Mesothelial cell of epicardium (in vitro differentiated cells): ENCODE measurements around the gene SDK1. TPM values are rescaled to one million over a fixed set of nuclear protein-coding genes. Genes with fewer than 3 reads are reported as not detected.

ENCODE experiments used
- DNase-seq, 2 experiments: peaks; one replicate each; pipeline ENCODE4 v3.0.0; 2021; ENCODE audit warnings: low spot score in 2 of 2; ENCODE audit not compliant: unreplicated experiment in 2 of 2
- H3K27ac Mint-ChIP-seq: 2 replicates; pipeline ENCODE4 v1.8.0; 2021; ENCODE audit warnings: mixed read lengths
- H3K27me3 Mint-ChIP-seq: 2 replicates; pipeline ENCODE4 v1.8.0; 2021; ENCODE audit warnings: low read depth, mixed read lengths
- H3K36me3 Mint-ChIP-seq: 2 replicates; pipeline ENCODE4 v1.8.0; 2021; ENCODE audit warnings: mixed read lengths
- H3K4me1 Mint-ChIP-seq: 2 replicates; pipeline ENCODE4 v1.8.0; 2021; ENCODE audit warnings: mixed read lengths
- H3K4me3 Mint-ChIP-seq: 2 replicates; pipeline ENCODE4 v1.8.0; 2021; ENCODE audit warnings: mild to moderate bottlenecking, moderate library complexity, mixed read lengths
- H3K9me3 Mint-ChIP-seq: 2 replicates; pipeline ENCODE4 v1.8.0; 2021; ENCODE audit warnings: mixed read lengths
- total RNA-seq: library from RNA; stranded (reverse); gene quantifications from 3 replicates; pipeline ENCODE4 v1.2.1, GENCODE V29; 2021
- TF ChIP-seq, protein P1 (sequence below): fragments of 200-600 bp; sonication (generic); IDR thresholded peaks from one replicate; pipeline ENCODE4 v1.5.0; 2021; ENCODE audit warnings: antibody characterized with exemption; ENCODE audit not compliant: unreplicated experiment

The SDK1 gene
- total RNA-seq, 1 donor from 2014 or later: 12.8 TPM

DNA sequence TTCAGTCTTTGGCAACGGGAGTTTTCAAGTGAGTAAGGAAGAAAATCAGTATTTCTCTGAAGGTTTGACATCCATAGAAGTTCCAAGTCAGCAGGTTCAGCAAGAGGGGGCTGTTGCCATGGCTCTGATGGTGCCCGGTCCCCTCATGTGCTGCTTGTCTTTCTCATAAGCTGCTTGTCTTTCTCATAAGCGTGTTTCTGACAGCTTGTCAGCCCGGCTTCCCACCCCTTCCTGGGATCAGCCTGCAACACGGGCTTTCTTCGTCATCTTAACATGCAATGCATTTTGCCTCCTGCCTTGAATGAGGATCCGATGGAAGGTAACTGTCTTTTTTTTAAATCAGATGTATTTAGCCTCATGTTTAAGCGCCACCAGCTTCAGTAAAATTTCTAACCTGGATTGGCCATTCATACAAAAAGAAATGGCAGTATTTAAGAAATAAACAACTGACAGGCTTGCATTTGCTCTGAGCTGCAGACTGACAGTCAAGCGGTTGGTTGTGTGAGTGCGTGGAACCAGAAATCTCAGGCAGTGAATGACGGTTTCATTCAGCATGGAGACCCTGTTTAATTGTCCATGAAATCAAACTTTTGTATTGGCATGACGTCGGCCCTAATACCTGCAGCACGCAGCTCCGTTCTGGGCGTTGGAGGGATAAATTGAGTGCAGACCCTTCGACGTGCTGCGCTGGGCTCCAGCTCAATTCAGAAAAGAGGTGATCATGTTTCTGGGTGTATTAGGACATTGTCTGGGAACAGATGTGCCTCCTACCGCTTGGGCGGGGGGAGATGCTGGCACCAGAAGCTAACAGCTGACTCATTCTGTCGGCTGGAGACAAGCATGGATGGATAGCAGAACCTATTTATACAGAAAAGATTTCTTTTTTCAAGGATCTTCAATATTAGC, 926.3 kb downstream of the SDK1 start:
- H3K4me1 Mint-ChIP-seq: no peaks in the 10 kb centered on the region
- no peak for DNase-seq
- TF ChIP-seq, protein P1, sequence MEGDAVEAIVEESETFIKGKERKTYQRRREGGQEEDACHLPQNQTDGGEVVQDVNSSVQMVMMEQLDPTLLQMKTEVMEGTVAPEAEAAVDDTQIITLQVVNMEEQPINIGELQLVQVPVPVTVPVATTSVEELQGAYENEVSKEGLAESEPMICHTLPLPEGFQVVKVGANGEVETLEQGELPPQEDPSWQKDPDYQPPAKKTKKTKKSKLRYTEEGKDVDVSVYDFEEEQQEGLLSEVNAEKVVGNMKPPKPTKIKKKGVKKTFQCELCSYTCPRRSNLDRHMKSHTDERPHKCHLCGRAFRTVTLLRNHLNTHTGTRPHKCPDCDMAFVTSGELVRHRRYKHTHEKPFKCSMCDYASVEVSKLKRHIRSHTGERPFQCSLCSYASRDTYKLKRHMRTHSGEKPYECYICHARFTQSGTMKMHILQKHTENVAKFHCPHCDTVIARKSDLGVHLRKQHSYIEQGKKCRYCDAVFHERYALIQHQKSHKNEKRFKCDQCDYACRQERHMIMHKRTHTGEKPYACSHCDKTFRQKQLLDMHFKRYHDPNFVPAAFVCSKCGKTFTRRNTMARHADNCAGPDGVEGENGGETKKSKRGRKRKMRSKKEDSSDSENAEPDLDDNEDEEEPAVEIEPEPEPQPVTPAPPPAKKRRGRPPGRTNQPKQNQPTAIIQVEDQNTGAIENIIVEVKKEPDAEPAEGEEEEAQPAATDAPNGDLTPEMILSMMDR: no peak
- H3K9me3 Mint-ChIP-seq: no peaks in the 10 kb centered on the region
- H3K27ac Mint-ChIP-seq: no peak overlapping the region
- H3K4me3 Mint-ChIP-seq: no peak overlapping the region
- peaks cover 5% of the 10 kb centered on the region for H3K36me3 Mint-ChIP-seq
- no peaks in the 10 kb centered on the region for H3K27me3 Mint-ChIP-seq

DNA sequence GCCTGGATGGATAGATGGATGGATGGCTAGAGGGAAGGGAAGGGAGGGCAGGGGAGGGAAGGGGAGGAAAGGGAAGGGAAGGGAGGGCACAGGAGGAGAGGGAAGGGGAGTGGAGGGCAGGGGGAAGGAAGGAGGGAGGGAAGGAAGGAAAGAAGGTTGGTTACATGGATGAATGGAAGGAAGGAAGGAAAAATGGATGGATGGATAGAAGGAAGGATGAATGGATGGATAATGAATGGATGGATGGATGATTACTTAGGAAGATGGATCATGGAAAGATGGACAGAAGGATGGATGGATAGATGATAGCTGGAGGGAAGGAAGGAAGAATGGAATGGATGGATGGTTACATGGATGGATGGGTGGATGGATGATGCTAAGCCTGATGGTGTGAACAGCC, 929.3 kb downstream of the SDK1 start:
- TF ChIP-seq, protein P1: no peak

DNA sequence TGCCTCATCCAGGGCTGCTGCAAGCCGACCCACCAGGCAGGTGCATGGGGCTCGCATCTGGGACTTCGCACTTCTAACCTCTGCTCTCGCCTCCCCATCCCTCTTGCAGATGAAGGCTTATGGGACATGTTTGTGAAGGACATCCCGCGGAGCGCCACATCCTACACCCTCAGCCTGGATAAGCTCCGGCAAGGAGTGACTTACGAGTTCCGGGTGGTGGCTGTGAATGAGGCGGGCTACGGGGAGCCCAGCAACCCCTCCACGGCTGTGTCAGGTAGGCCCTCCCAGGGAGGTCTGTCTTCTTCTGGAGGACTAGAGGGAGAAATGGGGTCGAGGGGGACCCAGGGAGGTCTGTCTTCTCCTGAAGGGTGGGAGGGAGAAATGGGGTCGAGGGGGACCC, 932.1 kb downstream of the SDK1 start:
- H3K4me3 Mint-ChIP-seq: no peak overlapping the region
- peaks cover 2% of the 10 kb centered on the region for H3K36me3 Mint-ChIP-seq
- no peak for DNase-seq
- H3K9me3 Mint-ChIP-seq: no peaks in the 10 kb centered on the region
- TF ChIP-seq, protein P1: no peak
- H3K27ac Mint-ChIP-seq: no peak overlapping the region
- no peaks in the 10 kb centered on the region for H3K27me3 Mint-ChIP-seq
- no peaks in the 10 kb centered on the region for H3K4me1 Mint-ChIP-seq

More for the DNA sequence above, 929.3 kb downstream of the SDK1 start:
- H3K27ac Mint-ChIP-seq: no peak overlapping the region
- no peak for DNase-seq
- no peaks in the 10 kb centered on the region for H3K9me3 Mint-ChIP-seq
- H3K4me3 Mint-ChIP-seq: no peak overlapping the region
- H3K4me1 Mint-ChIP-seq: no peaks in the 10 kb centered on the region
- no peaks in the 10 kb centered on the region for H3K27me3 Mint-ChIP-seq
- no peaks in the 10 kb centered on the region for H3K36me3 Mint-ChIP-seq

DNA sequence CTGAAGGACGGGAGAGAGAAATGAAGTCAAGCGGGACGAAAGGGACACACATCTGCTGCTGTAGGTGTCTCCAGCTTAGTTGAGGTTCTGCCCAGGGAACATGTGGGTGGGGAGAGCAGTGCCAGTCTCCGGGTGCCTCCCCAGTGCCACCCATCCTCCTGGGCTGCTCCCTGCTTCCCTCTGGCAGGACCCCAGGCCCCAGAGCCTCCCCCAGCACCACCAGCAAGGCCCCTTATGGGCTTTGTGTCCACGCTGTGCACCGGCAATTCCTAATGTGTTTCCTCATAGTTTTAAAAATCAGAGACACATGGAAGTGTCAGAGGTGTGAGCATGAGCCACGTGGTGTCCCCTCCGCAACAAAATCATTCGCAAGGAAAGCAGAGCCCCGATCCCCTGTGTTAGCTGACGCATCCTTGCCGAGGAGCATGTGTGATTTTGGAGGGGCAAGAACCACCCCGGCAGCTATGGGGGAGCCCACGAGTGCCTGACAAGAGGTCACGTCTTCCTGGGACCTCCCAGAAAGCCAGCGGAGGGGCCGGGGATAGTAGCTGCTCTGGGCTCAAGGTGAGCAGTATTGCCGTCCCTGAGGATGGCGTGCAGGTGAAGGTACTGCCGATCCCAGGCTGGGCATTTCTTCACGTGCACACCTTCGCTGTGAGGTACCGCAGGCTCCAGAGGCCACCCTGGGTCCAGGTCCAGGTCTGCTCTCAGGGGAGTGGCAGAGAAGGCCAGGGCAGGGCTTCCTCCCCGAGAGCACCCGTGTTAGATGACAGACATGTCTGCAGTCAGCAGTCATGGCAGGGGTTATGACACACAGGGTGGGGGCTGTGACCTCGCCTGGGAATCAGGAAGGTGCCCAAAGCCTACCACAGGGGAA, 932.8 kb downstream of the SDK1 start:
- Mint-ChIP-seq H3K4me1 (no peaks in the 10 kb centered on the region), H3K4me3 (no peak overlapping the region), H3K9me3 (no peaks in the 10 kb centered on the region), H3K36me3 (peaks cover 2% of the 10 kb centered on the region), H3K27ac (no peak overlapping the region), H3K27me3 (no peaks in the 10 kb centered on the region)
- TF ChIP-seq, protein P1: no peak
- no peak for DNase-seq

DNA sequence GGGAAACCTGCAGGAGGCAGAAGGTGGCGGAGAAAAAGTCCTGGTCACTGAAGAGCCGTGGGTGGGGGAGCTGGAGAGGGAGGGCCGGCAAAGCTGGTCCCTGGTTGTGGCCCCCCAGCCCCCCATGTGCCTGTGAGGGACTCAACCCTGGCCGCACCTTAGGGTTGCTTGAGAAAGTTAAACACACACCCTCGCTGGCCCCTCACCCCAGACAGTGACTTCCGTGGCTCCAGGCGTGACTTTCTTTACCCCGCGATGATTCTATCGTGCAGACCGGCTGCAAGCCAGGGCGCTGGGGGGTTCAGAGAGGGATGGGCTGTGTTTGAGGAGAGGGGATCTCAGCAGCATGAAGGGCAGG, 933.4 kb downstream of the SDK1 start:
- no peaks in the 10 kb centered on the region for H3K4me1 Mint-ChIP-seq
- H3K9me3 Mint-ChIP-seq: no peaks in the 10 kb centered on the region
- H3K27ac Mint-ChIP-seq: no peak overlapping the region
- H3K36me3 Mint-ChIP-seq: peaks cover 2% of the 10 kb centered on the region
- no peak for DNase-seq
- no peak overlapping the region for H3K4me3 Mint-ChIP-seq
- TF ChIP-seq, protein P1: no peak
- no peaks in the 10 kb centered on the region for H3K27me3 Mint-ChIP-seq
